HG03565 (cell line): Measurements from ENCODE around the gene WDR41.
"Not testable (repeated sequence)": the region's sequence is repeated elsewhere in the genome, so short reads cannot be mapped to it uniquely, and the experiment has no call there.

Experiments
- ATAC-seq: cut with Tn5 transposase; IDR thresholded peaks from one replicate; pipeline ENCODE4 v1.9.1; 2021; ENCODE audit warnings: mild to moderate bottlenecking, moderate library complexity; ENCODE audit not compliant: unreplicated experiment

Gene WDR41

GRCh38 chr5:77409870-77410621 lies 82.1 kb downstream of the WDR41 start:
- ATAC-seq = no peak

DNA sequence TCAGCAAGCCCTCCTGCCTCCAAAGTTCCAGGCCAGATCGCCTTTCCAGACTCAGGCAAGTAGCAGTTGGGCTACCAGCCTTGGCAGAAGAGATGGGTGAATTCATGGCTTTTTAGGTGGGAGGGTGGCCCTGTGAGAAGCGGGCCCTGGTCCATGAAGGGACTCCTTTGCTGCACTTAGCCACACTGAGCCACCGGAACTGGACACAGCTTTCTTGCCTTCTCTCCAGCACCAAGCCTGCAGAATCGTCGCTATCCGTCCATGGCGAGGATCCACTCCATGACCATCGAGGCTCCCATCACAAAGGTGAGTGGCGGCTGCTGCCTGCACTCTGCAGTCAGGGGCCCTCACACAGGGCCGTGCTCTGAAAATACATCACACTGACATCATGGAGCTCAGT lies 85.0 kb downstream of the WDR41 start:
- no peak for ATAC-seq

GRCh38 chr5:77402796-77403195 lies 89.3 kb downstream of the WDR41 start:
- no peak for ATAC-seq

GRCh38 chr5:77400645-77401044 lies 91.5 kb downstream of the WDR41 start:
- ATAC-seq = no peak

DNA sequence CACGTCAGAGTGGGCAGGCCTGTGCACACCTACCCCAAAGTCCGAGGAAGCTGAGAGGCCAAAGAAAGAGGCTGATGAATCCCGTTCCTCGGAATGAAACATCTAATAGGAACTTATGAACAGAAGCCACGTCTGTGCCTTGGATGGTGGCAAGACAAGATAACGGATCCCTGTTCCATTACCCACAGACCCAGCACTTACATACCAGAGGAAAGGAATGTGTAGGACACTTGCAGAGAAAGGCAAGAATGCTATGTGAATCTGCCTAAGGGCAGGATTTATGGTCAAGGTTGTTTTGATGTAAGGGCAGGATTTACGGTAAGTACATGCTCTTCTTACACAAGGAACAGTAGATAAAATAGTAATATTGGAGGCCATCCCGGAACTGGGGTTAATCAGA lies 93.2 kb downstream of the WDR41 start:
- ATAC-seq = no peak

DNA sequence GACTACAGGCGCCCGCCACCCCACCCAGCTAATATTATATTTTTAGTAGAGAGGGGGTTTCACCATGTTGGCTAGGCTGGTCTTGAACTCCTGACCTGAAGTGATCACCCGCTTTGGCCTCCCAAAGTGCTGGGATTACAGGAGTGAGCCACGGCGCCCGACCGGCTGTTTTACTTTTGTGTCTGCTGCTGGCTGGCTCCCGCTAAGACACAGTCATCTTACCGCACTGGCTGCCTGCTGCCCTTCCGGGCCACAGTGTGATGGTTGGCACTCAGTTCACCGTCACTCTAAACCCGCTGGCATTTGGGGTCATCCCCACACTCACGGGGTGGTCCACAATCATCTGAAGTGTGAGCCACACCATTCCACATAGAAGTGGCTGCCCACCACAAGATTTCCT lies 93.7 kb downstream of the WDR41 start:
- ATAC-seq = no peak

DNA sequence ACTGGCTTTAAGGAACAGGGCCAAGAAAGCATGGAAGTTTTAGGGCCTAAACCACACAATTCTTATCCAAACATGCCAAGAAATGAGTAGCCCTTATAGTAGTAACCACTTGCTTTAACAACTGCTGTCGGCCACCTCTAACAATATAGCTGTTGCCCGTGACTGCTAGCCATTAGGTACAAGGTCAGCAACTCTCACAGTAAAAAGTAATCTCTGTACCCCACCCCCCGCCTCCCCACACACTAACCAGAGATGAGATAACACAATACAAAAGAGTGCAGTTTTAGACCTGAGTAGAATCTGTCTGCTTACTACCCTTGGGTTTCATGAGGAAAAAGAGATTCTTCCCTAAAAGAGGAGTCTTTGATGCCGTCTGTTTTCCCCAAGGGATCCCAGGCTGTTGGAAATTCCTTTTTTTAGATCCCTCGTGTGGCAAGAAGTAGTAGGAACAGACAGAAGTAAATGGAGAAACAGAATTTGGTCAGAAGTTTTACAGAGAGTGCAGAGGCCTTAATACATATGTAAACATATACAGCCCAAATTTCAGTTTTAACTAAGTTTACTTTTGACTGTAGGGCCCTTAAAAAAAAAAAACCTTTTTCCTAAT lies 94.3 kb downstream of the WDR41 start:
- ATAC-seq = no peak

DNA sequence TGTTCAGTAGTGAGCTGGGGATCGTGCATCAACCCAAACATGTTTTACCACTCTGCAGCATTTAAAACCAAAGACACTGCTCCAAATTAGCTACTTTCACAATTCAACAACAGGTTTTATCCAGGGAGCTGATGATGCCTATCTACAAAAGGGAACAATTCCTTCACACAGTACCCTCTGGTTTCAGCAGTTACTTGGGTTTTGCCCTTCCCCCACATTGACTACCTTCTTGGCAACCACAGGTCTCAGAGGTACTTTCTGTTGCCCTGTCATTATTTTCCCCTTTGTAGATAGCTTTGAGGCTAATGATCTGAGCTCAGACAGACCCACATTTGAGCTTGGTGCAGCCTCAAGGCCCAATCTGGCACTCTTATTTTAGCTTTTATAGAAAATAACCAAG lies 96.1 kb downstream of the WDR41 start:
- ATAC-seq = no peak

GRCh38 chr5:77394064-77394715 lies 97.9 kb downstream of the WDR41 start:
- ATAC-seq = no peak

GRCh38 chr5:77391240-77391765 lies 100.8 kb downstream of the WDR41 start:
- no peak for ATAC-seq

DNA sequence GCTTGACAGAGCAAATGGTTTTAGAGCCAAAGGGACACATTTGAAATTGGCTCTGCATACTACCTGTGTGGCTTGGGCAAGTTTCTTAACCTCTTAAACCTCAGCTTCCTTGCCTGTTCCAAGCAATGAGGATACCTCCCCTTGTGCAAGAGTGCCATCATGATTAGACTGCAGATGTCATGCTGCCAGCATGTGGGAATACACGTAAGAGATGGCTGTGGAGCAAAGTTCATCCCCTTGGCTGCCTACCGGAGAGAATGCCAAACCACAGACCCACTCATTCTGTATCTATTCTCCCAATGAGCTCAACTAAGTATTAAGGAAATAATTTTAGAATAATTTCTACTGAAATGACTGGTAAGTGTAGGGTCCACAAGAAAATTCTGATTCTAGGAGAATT lies 101.3 kb downstream of the WDR41 start:
- ATAC-seq = no peak

DNA sequence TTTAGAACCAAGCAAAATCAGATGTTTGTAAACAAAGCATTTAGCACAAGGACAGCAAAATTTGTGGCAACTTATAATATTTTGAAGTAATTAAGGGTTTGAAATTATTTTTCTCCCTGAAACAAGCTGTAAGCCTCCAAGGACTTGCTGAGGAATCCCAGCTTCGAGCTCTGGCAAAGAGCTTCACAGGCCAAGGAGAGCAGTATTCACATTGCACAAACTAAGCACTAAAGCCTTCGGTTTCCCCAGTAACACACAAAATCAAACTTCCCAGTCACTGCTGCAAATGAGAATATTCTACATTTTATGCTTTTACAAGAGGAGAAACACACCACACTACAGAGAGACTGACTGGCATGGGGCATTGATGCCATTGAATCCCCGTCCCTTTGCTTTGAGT lies 101.9 kb downstream of the WDR41 start:
- ATAC-seq = no peak

GRCh38 chr5:77389746-77390145 lies 102.4 kb downstream of the WDR41 start:
- no peak for ATAC-seq

- ATAC-seq = not testable (repeated sequence)
Measured at GRCh38 chr5:77386340-77386739, 105.8 kb downstream of the WDR41 start.

DNA sequence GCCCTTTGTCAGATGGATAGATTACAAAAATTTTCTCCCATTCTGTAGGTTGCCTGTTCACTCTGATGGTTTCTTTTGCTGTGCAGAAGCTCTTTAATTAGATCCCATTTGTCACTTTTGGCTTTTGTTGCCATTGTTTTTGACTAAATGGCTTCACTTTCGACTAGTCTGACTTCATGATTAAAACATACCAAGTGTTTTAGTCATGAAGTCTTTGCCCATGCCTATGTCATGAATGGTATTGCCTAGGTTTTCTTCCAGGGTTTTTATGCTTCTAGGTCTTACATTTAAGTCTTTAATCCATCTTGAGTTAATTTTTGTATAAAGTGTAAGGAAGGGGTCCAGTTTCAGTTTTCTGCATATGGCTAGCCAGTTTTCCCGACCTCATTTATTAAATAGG lies 108.8 kb downstream of the WDR41 start:
- ATAC-seq = not testable (repeated sequence)
